Measurements from ENCODE around the gene SH3BGRL2. TPM values are rescaled to one million over a fixed set of nuclear protein-coding genes. Genes with fewer than 3 reads are reported as not detected.

SH3BGRL2 gene
- total and polyA plus RNA-seq, 2 of the 8 experiments (the other 6 are each of a cell fraction or from before 2014, with no cell fraction given): 6.0 to 20.3 TPM

GRCh38 chr6:79589701-79590100 is 41.4 kb upstream of the SH3BGRL2 start:
- H3K79me2 ChIP-seq (ENCODE audit: control insufficient read depth in 1 of 2, insufficient read depth in 2 of 2, low read length in 2 of 2): no peaks in the 10 kb centered on the region
- no peak overlapping the region for H3K4ac ChIP-seq (replicated peaks; ENCODE audit: insufficient read length, low read depth, low read length)
- no peak overlapping the region for H3K18ac ChIP-seq (ENCODE audit: extremely low read depth, low read length)
- no peak overlapping the region for H2AK5ac ChIP-seq (ENCODE audit: low read depth, low read length)
- no peak overlapping the region for H3K4me3 ChIP-seq (ENCODE audit: extremely low read depth in 1 of 4, insufficient read depth in 2 of 4, low read depth in 3 of 4, low read length in 4 of 4)
- H3K9me3 ChIP-seq (ENCODE audit: insufficient read depth in 2 of 2, low read depth in 1 of 2, low read length in 1 of 2): no peaks in the 10 kb centered on the region
- no peaks in the 10 kb centered on the region for H3K23me2 ChIP-seq (ENCODE audit: low read depth, low read length)
- H3K56ac ChIP-seq (replicated peaks; ENCODE audit: insufficient read length, low read depth, low read length): no peak overlapping the region
- no peak overlapping the region for H2BK20ac ChIP-seq (ENCODE audit: low read length)
- no peak overlapping the region for H3K9ac ChIP-seq (replicated peaks in 1 of 4; ENCODE audit: extremely low read depth in 1 of 4, low read depth in 3 of 4, low read length in 3 of 4)
- H3K23ac ChIP-seq (ENCODE audit: insufficient read length): no peak overlapping the region
- no peak overlapping the region for H2BK5ac ChIP-seq (ENCODE audit: low read depth, low read length)
- H3K14ac ChIP-seq (ENCODE audit: insufficient read length): no peak overlapping the region
- H3K36me3 ChIP-seq (ENCODE audit: control insufficient read depth in 2 of 4, insufficient read depth in 4 of 4, low read length in 3 of 4): no peaks in the 10 kb centered on the region
- H2BK12ac ChIP-seq (ENCODE audit: low read depth, low read length): no peak overlapping the region
- no peaks in the 10 kb centered on the region for H3K27me3 ChIP-seq (replicated peaks in 1 of 4; ENCODE audit: control insufficient read depth in 3 of 4, extremely low read depth in 1 of 4, insufficient read depth in 3 of 4, low read length in 3 of 4)
- no peaks in the 10 kb centered on the region for H3K4me1 ChIP-seq (replicated peaks in 1 of 4; ENCODE audit: control insufficient read depth in 3 of 4, insufficient read depth in 4 of 4, low read length in 3 of 4)
- H3K27ac ChIP-seq (ENCODE audit: low read depth, low read length): no peak overlapping the region
- no peak overlapping the region for H2BK15ac ChIP-seq (ENCODE audit: low read length)
- H4K8ac ChIP-seq (ENCODE audit: extremely low read depth, insufficient read depth, low read length): no peak overlapping the region
- H4K5ac ChIP-seq (ENCODE audit: insufficient read length, low read depth, low read length): no peak overlapping the region
- FAIRE-seq (no peak), DNase-seq (ENCODE audit: low read depth in 1 of 2, low spot score in 2 of 2) (no peak)
- no peak overlapping the region for H2BK120ac ChIP-seq (replicated peaks; ENCODE audit: low read depth, low read length)
- H3K4me2 ChIP-seq (ENCODE audit: insufficient read depth in 1 of 2, low read depth in 2 of 2, low read length in 2 of 2): no peak overlapping the region
- POLR2A ChIA-PET (ENCODE audit: partially characterized antibody): interaction anchor here (0.6 kb wide), 1 partner anchor 580 kb away, joined by 5 read pairs; no protein-coding TSS in a partner anchor
- CTCF ChIA-PET (ENCODE audit: partially characterized antibody): interaction anchor here (0.6 to 1.0 kb wide), 2 partner anchors 19 to 120 kb away, joined by 3 to 4 read pairs; no protein-coding TSS in a partner anchor
- no peak overlapping the region for H4K91ac ChIP-seq (replicated peaks; ENCODE audit: insufficient read length, low read length)
- WGBS, 2 experiments (ENCODE audit: extremely low coverage in 1 of 2, insufficient coverage in 1 of 2, insufficient read length in 1 of 2, insufficient replicate concordance in 2 of 2, low coverage in 1 of 2, low lambda C conversion rate in 2 of 2, missing lambda C conversion rate in 1 of 2): 85% methylated on average over 7 of the region's 7 CpGs; no CpG with 5 or more reads in 1 of the 2 experiments
- no peaks in the 10 kb centered on the region for H4K20me1 ChIP-seq (replicated peaks in 1 of 2; ENCODE audit: control insufficient read depth in 1 of 2, insufficient read depth in 2 of 2, low read length in 2 of 2)
- no peaks in the 10 kb centered on the region for H3K79me1 ChIP-seq (ENCODE audit: low read depth, low read length)
- TF ChIP-seq CBX8 (IDR thresholded peaks at IDR 0.05; ENCODE audit: borderline replicate concordance, low read depth, low read length): no peak
- no peak overlapping the region for H2AFZ ChIP-seq (ENCODE audit: low read length)

All from H1 (cell line).